Posterior vena cava (tissue), 2 donors: ENCODE measurements around the gene MIOX. TPM values are rescaled to one million over a fixed set of nuclear protein-coding genes. Genes with fewer than 3 reads are reported as not detected.
A peak's percentile ranks its signal among the peaks of the same experiment; 100 is the strongest.
"Not testable (repeated sequence)": the region's sequence is repeated elsewhere in the genome, so short reads cannot be mapped to it uniquely, and the experiment has no call there.

Experiments used
- DNase-seq: peaks from one replicate; pipeline ENCODE4 v3.0.0-alpha.2; 2020; ENCODE audit warnings: low spot score
- intact Hi-C, 2 donors: fragments of 100-400 bp; cut with DNase I; formaldehyde crosslinking; loops; one replicate each; pipeline versions ENCODE4 v1.14.1 to v1.14.2; 2022 to 2023
- total RNA-seq, 2 donors: library from RNA; stranded (reverse); fragmentation: NEBNext Ultra II Directional; extraction: Animal tissue kit (Norgen Biotek cat#: 25700); gene quantifications; one replicate each; pipeline ENCODE4 v1.2.1, GENCODE V29; 2021
- donor health status: DM: yes; HTN: yes; CAD: no.
- donor health status: DM: yes; HTN: yes; CAD: no.

The MIOX gene
- total RNA-seq, 2 donors from 2014 or later: not detected

DNA sequence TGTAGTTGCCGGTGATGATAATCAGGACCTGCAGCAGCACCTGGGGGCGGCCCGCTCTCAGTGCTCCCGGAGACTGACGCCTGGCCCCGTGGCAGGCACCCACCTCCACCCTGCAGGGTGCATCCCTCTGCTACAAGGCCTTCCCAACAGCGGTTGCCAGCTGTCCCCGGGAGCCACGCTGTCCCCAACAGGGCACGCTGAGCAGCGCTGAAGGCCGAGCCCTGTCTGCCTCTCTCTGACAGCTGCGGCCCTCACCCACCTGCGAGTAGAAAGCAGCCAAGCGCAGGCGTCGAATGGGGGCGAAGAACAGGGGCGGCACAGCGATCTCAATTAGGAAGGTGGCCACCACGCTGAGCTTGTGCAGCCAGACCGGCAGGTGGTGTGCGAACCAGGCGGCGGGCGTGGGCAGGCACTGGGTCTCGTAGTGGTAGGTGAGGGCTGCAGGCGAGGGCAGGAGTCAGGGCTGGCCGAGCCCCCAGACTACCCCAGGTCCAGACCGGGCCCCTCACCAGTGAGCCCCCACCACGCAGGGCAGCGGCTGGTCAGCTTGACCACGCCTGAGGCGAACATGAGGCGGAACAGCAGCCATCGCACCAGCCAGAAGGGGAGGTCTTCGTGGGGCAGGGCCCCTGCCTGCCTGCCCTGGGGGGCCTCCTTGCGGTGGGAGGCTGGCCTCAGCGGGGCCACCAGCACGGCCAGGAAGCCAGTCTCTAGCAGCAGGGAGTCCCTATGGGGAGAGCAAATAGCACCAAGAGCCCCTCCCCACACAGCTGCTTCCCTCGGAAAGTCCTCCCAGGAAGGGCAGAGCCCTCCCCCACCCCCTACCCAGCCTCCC is 19.3 kb downstream of the MIOX start:
- intact Hi-C loops: loop anchor here in 1 of 2 donors (10.0 kb wide), 1 partner anchor 251 kb away; the partner anchor contains the start of gene HDAC10
- no peak for DNase-seq

DNA sequence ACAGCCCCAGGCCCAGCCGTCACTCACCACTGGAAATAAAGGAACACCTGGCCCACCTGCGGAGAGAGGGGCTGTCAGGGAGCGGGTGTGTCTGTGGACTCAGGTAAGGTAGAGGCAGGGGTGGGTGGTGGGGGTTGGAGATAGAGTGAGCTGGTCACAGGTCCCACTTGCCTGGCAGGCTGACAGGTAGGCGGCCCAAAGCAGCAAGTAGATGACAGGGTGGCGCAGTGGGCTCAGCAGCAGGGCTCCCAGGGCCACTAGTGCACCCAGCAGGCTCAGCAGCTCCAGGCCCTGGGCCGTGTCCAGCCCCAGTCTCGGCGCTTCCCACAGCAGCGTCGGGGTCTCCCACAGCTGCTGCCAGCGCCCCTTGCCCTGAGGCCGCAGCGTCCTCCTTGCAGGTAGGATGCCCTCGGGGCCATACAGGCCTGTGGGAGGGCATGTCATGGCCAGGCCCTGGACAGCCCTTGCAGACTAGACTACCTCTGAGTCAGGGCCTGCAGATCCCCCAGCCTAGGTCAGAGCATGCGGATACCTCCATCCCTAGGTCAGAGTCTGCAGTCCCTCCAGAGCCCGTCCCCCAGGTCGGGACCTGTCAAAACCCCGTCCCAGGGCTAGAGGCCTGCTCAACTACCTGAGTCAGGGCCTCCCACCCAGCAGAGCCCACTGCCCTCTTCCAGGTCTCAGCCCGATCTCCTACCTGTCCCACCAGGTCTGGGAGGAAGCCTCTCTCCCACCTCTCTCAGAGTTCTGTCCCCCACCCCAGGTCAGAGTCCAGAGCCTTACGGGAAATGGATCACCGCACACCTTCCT is 20.2 kb downstream of the MIOX start:
- DNase-seq: no peak
- intact Hi-C loops: loop anchor here in 1 of 2 donors (10.0 kb wide), 1 partner anchor 252 kb away; the partner anchor contains the start of gene HDAC10

DNA sequence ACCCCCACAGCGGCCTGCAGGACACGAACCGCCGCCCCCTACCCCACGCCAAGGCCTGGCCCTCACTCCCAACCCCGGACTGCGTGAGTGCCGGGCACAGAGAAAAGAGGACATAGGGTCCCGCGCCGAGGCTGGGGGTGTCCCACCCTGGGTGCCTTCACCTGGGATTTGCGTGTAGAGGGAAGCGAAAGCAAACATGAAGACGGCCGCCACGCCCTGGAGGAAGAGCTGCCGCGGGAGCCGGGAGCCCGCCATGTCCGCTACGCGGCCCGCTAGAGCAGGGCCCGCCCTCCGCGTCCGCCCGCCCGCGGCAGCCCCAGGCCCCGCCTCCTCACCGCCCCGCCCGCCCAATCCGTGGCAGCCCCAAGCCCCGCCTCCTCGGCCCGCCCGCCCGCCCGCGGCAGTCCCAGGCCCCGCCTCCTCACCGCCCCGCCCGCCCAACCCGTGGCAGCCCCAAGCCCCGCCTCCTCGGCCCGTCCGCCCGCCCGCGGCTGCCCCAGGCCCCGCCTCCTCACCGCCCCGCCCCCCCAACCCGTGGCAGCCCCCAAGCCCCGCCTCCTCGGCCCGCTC is 20.8 kb downstream of the MIOX start, which contains the start of gene LMF2:
LMF2 (minus strand) TSS at position 282 of the 570 bp plus-strand sequence; CDS start at position 255, 27 bp downstream.
- intact Hi-C loops: loop anchor here in 1 of 2 donors (10.0 kb wide), 1 partner anchor 253 kb away; the partner anchor contains the start of gene HDAC10
- peak; percentile 97 for DNase-seq

DNA sequence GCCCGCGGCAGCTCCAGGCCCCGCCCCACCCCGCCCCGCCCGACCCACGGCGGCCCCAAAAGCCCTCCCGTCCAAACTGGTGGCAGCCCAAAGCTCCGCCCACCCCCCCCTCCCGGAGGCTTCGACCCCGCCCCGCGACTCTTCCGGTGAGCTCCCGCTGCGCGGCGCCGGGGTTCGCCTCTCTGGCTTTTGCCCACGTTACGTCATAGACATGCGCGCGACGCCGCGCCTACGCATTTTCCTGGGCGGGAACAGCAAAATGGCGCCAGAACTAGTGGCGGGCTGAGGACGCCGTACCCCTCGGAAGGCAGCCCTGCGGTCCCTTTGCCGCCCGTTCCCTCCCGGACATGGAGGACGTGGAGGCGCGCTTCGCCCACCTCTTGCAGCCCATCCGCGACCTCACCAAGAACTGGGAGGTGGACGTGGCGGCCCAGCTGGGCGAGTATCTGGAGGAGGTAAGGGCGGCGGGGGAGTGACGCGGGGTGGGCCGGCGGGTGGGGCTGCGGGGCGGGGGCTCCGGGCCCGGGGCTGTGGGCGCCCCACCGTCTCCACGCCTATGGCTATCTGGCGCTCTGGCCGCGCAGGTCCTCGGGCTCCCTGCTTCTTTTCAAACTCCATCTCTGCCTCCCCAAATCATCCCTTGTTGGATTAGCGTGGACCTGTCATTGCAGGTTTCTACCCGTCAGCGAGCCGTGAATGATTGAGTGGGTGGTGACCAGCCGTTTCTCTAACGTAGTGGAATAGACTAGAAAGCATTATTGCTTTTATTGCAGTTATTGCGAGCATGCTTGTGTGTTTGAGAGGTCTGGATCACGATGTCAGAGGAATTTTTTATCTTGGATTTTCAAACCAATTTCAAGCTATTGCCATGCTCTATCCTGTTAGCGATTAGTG is 21.6 kb downstream of the MIOX start, which contains the start of gene NCAPH2:
NCAPH2 (plus strand) TSS at position 234 of the 894 bp plus-strand sequence; CDS start at position 348, 114 bp downstream.
- intact Hi-C loops: loop anchor here in 1 of 2 donors (10.0 kb wide), 1 partner anchor 253 kb away; the partner anchor contains the start of gene HDAC10
- peak; percentile 99 for DNase-seq

DNA sequence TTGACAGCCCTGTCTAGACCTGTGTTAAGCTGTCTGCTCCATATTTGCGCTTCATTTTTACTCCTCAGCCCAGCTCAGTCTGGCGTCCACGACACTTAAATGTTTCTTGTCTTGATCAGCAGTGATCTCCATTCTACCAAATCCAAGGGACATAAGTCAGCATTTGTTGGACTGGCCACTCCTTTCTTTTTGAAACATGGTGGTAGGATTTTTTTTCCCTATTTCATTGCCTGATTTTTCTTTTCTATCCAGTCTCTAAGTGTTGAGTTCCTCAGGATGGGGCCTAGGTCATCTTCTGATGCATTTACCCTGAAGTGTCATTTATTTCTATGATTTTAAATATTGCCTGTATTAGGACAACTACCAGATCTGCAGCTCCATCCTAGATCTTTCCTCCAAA is 22.2 kb downstream of the MIOX start:
- intact Hi-C loops: loop anchor here in 1 of 2 donors (10.0 kb wide), 1 partner anchor 254 kb away; the partner anchor contains the start of gene HDAC10
- no peak for DNase-seq

DNA sequence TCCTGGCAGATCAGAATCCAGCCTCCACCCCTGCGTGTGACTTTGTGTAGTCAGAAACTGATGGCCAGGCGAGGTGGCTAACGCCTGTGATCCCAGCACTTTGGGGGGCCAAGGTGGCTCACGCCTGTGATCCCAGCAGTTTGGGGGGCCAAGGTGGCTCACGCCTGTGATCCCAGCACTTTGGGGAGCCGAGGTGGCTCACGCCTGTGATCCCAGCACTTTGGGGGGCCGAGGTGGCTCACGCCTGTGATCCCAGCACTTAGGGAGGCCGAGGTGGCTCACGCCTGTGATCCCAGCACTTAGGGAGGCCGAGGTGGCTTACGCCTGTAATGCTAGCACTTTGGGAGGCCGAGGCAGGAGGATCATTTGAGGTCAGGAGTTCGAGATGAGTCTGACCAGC is 26.5 kb downstream of the MIOX start:
- intact Hi-C loops: no loop called here
- DNase-seq: no peak

DNA sequence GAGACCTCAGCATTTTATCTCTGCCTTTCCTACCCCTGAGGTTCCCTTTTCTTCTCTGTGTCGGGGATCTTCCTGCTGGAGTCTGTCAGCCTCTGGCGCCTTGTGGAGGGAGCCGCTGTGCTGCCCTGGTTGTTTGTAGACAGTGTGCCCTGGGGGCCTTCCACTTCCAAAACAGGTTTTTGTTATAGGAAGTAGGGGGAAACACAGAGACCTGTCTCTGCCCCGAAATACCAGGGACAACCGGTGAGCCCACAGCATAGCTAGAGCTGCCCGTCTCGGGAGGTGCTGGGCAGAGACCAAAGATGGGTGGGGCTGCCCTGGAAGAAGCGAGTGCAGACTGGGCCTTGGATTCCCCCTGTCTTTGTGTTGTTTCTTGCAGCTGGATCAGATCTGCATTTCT is 29.4 kb downstream of the MIOX start:
- DNase-seq: no peak
- intact Hi-C loops: no loop called here

DNA sequence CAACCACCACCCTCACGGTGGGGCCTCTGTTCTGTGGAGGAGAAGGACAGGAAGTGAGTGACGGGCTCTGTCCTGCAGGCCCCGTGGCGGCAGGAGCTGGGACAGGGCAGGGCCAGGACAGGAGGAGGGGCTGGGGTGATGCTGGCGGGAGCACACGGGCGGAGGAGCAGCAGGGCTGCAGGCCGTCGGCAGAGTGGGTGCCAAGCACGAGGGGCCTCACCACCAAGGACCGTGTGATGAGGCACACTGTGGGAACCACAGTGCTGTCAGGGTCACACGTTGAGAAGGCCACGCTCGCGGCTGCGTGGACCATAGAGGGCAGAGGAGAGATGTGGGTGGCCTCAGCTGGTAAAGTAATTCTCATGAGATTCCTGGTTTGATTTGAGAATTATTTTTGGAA is 30.2 kb downstream of the MIOX start:
- no peak for DNase-seq
- intact Hi-C loops: no loop called here

DNA sequence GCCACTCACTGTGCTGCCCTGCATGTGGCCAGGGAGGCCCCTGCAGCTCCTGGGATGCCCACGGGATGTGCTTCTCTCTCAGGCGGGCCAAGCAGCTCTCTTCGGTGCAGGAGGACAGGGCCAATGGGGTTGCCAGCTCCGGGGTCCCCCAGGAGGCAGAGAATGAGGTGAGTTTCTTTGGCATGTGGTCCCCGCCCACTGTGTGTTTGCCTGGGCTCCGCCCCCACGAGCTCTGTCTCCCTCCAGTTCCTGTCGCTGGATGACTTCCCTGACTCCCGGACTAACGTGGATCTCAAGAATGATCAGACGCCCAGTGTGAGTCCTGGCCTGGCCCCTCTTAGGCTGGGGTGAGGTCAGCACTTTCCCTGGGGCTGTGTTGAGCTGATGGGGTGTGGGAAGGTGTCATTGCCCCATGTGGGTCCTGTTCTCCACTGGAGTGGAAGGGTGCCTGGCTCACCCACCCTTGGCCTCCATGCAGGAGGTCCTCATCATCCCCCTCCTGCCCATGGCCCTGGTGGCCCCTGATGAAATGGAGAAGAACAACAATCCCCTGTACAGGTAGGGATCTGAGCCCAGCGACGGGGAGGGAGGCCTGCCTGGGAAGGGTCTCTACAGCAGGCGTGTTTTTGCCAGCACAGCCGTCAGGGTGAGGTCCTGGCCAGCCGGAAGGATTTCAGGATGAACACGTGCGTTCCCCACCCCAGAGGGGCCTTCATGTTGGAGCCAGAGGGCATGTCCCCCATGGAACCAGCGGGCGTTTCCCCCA is 31.0 kb downstream of the MIOX start:
- intact Hi-C loops: no loop called here
- DNase-seq: no peak

DNA sequence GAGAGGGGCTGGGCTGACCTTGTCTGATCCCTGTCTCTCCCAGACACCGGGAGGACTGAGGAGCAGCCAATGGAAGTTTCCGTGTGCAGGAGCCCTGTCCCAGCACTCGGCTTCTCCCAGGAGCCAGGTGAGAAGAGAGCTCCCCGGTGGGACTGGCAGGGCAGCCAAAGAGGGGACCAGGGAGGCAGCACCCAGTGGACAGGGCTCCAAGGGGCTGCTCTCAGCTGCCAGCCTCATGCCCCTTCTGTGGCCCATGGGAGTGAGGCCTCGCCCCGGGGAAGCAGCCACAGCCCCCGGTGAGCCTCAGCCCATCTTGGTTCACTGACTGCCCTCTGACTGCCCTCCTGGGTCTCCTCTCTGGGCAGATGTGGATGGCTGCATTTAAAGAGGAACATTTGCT is 31.9 kb downstream of the MIOX start:
- intact Hi-C loops: no loop called here

DNA sequence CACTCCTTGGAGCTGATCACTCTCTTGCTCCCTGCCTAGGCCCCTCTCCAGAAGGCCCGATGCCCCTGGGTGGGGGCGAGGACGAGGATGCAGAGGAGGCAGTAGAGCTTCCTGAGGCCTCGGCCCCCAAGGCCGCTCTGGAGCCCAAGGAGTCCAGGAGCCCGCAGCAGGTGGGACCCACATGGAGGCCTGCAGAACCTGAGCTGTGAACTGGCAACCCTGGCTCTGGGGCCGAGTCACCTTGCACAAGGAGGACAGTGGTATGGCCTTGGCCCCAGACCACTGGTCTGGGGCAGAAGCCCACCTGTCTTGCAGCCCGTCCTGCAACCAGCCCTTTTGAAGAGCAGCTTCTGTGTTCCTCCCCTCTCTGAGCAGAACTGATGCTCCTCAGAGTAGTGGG is 32.5 kb downstream of the MIOX start:
- DNase-seq: no peak
- intact Hi-C loops: no loop called here

More for the DNA sequence above, 31.9 kb downstream of the MIOX start:
- DNase-seq: no peak

DNA sequence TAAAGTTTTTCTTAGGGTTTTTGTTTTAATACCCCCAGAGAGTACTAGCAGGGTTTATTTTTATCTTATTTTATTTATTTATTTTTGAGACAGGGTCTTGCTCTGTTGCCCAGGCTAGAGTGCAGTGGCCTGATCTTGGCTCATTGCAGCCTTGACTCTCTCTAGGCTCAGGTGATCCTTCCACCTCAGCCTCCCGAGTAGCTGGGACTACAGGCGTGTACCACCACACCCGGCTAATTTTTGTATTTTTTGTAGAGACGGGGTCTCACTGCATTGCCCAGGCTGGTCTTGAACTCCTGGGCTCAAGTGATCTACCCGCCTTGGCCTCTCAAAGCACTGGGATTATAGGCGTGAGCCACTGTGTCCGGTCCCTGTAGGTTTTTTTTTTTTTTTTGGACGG is 33.5 kb downstream of the MIOX start:
- intact Hi-C loops, DNase-seq: not testable (repeated sequence)

DNA sequence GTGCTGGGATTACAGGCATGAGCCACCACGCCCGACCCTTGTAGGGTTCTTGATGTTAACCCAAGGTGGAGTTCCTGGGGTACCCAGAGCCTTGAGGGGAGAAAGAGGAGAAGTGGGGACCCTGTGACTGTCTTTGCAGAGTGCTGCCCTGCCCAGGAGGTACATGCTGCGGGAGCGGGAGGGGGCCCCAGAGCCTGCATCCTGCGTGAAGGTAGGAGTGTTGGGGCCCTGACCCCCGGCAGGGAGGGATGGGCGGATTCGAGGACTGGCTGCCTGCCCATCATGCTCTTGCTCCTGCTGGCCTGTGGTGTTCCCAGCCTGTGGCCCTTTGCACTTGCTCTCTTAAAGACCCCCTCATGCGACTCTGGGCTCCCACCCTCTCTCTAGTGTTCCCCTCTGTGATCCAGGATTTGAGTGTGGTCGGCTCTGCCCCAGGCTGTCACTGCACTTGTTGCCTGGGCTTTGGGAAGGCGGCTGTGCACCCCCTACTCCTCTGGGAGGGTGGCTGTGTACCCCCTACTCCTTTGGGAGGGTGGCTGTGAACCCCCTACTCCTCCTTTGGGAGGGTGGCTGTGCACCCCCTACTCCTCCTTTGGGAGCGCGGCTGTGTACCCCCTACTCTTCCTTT is 34.3 kb downstream of the MIOX start:
- intact Hi-C loops: no loop called here
- DNase-seq: no peak

DNA sequence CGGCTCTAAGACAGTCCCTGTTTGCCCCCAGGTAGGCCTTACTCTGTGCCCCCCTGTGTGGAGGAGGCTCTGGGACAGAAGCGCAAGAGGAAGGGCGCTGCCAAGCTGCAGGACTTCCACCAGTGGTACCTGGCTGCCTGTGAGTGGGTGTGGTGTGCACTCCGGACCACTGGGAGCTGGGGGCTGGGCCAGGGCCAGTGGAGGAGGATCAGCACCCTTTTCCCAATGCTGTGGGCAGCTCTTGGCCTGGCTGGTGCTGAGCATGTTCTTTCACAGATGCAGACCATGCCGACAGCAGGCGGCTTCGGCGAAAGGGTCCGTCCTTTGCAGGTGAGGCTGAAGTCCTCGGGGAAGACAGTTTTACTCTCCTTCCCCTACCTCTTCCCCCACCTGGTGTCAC is 35.1 kb downstream of the MIOX start:
- intact Hi-C loops: no loop called here
- DNase-seq: no peak

DNA sequence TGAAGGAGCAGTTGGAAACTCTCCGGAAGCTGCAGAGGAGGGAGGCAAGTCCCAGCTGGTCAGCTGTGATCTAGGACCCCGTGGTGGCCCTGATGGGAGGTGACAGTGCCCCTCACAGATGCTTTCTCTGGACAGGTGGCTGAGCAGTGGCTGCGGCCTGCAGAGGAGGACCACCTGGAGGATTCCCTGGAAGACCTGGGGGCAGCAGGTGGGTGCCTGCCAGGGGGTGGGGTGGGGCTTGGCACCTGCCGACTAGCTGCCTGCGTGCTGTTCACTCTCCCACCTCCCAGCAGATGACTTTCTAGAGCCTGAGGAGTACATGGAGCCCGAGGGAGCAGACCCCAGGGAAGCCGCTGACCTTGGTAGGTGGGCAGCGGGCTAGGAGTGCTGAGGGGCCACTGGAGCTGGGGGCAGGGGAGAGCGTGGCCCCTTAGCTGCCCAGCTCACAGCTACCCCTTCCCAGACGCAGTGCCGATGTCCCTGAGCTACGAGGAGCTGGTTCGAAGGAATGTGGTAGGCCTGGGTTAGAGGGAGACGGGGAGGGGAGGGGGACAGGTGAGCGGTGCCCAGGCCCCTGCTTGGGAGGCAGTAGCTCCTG is 35.6 kb downstream of the MIOX start:
- intact Hi-C loops: no loop called here
- DNase-seq: no peak

DNA sequence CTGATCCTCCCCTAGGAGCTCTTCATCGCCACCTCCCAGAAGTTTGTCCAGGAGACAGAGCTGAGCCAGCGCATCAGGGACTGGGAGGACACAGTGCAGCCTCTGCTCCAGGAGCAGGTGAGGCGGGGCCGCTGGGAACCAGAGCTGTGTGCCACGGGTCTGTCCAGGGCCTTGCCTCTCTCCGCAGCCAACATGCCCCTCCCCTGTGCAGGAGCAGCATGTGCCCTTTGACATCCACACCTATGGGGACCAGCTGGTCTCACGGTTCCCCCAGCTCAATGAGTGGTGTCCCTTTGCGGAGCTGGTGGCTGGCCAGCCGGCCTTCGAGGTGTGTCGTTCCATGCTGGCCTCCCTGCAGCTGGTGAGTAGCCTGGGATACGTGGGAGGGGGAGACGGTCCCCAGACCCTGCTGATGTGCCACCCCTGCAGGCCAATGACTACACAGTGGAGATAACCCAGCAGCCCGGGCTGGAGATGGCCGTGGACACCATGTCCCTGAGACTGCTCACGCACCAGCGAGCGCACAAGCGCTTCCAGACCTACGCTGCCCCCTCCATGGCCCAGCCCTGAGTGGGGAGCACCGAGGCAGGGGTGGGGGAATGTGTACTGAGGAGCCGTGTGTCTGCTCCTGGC is 36.3 kb downstream of the MIOX start:
- intact Hi-C loops: no loop called here
- no peak for DNase-seq

DNA sequence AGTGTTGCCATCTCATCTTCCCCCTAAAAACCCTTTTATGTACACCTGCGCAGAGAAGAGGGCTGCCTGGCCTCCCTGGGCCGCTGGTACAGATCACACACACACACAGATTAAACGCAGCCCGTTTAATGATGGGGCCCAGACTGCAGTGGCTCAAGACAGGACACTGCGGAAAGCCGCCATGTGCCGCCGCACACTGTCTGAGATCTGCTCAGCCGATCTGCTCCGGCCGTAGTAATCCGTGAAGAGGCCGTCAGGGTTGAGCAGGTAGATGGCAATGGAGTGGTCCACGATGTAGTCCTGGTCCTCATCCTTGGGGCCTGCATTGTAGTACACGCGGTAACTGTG is 36.8 kb downstream of the MIOX start:
- intact Hi-C loops: no loop called here

More for the DNA sequence above, 36.8 kb downstream of the MIOX start:
- no peak for DNase-seq
